Measurements from ENCODE around the gene INPP5A. TPM values are rescaled to one million over a fixed set of nuclear protein-coding genes. Genes with fewer than 3 reads are reported as not detected.

Gene INPP5A
- total and polyA plus RNA-seq, 2 donors (not counting 1 experiment from before 2014, with no cell fraction given), result 9.3 to 87.8 TPM

GRCh38 chr10:132761395-132762060 lies 223.9 kb downstream of the INPP5A start:
- DNase-seq, result no peak
- Histone ChIP-seq H3K4me3 (ENCODE audit: control extremely low read depth in 1 of 5, extremely low read depth in 1 of 5, insufficient read depth in 1 of 5, low read depth in 2 of 5, low read length in 4 of 5) (no peak overlapping the region), H3K9ac (ENCODE audit: low read length) (no peak overlapping the region), H3K9me3 (ENCODE audit: control extremely low read depth in 1 of 3, control insufficient read depth in 2 of 3, insufficient read depth in 1 of 3, low read length in 2 of 3) (peaks cover 0 to 23% (median 0%) of the 10 kb centered on the region in 3 donors), H3K4me1 (ENCODE audit: control insufficient read depth in 2 of 2, insufficient read depth in 2 of 2, low read length in 2 of 2) (no peaks in the 10 kb centered on the region), H3K27ac (ENCODE audit: low read length in 2 of 2) (no peak overlapping the region), H2AFZ (ENCODE audit: insufficient read depth, low read depth, low read length, poor library complexity, severe bottlenecking) (no peak overlapping the region), H3K36me3 (replicated peaks in 1 of 2; ENCODE audit: control extremely low read depth in 1 of 2, control insufficient read depth in 1 of 2, extremely low read depth in 1 of 2, insufficient read depth in 2 of 2, low read length in 1 of 2) (peaks cover 0 to 31% of the 10 kb centered on the region in 2 experiments), H3K4me2 (replicated peaks; ENCODE audit: low read depth, low read length, poor library complexity, severe bottlenecking) (no peak overlapping the region), H3K79me2 (ENCODE audit: control insufficient read depth, insufficient read depth, low read length) (no peaks in the 10 kb centered on the region), H3K27me3 (replicated peaks in 1 of 4; ENCODE audit: control extremely low read depth in 1 of 4, control insufficient read depth in 3 of 4, insufficient read depth in 4 of 4, low read length in 3 of 4) (no peaks in the 10 kb centered on the region), H4K20me1 (ENCODE audit: control insufficient read depth, insufficient read depth, low read length, poor library complexity, severe bottlenecking) (no peaks in the 10 kb centered on the region)
- no peak for TF ChIP-seq EZH2 (IDR thresholded peaks at IDR 0.05; ENCODE audit: borderline replicate concordance, insufficient read depth, low read depth, low read length, poor library complexity, severe bottlenecking)
- TF ChIP-seq, protein P1, sequence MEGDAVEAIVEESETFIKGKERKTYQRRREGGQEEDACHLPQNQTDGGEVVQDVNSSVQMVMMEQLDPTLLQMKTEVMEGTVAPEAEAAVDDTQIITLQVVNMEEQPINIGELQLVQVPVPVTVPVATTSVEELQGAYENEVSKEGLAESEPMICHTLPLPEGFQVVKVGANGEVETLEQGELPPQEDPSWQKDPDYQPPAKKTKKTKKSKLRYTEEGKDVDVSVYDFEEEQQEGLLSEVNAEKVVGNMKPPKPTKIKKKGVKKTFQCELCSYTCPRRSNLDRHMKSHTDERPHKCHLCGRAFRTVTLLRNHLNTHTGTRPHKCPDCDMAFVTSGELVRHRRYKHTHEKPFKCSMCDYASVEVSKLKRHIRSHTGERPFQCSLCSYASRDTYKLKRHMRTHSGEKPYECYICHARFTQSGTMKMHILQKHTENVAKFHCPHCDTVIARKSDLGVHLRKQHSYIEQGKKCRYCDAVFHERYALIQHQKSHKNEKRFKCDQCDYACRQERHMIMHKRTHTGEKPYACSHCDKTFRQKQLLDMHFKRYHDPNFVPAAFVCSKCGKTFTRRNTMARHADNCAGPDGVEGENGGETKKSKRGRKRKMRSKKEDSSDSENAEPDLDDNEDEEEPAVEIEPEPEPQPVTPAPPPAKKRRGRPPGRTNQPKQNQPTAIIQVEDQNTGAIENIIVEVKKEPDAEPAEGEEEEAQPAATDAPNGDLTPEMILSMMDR (IDR thresholded peaks at IDR 0.05), result no peak
- ATAC-seq (ENCODE audit: low read depth), result no peak
- Mint-ChIP-seq H3K4me3 (no peak overlapping the region), H3K27ac (no peak overlapping the region), H3K9me3 (ENCODE audit: insufficient read depth) (no peaks in the 10 kb centered on the region), H3K4me1 (no peaks in the 10 kb centered on the region), H3K27me3 (no peaks in the 10 kb centered on the region)
- WGBS (ENCODE audit: insufficient coverage), result 100% methylated on average over 7 of the region's 11 CpGs
- CTCF ChIA-PET, result no interaction called here
- POLR2A ChIA-PET, result no interaction called here
- intact Hi-C loops (cut with micrococcal nuclease), result no loop called here

DNA sequence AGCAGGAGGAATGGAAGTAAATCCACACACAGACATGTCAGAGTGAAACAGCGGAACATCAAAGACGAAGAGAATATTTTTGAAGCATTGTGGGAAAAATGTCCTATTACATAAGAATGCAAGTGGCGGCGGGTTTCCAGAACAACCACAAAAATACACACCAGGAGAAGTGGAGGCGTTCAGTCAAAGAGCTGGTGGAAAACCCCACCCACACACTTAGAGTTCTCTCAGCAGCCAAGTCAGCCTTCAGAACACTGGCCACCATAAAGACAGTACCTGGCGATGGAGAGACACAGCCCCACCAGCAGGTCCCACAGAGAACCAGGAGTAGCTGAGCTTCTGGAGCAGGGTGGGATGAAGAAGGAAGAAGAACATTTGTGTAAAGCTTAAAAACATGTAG lies 224.7 kb downstream of the INPP5A start:
- no peak overlapping the region for H3K27ac ChIP-seq (ENCODE audit: low read length in 2 of 2)
- CTCF ChIA-PET, result no interaction called here
- H3K27me3 ChIP-seq (replicated peaks in 1 of 4; ENCODE audit: control extremely low read depth in 1 of 4, control insufficient read depth in 3 of 4, insufficient read depth in 4 of 4, low read length in 3 of 4), result no peaks in the 10 kb centered on the region
- no peaks in the 10 kb centered on the region for H3K4me1 ChIP-seq (ENCODE audit: control insufficient read depth in 2 of 2, insufficient read depth in 2 of 2, low read length in 2 of 2)
- no peaks in the 10 kb centered on the region for H3K9me3 Mint-ChIP-seq (ENCODE audit: insufficient read depth)
- intact Hi-C loops (cut with micrococcal nuclease), result no loop called here
- H3K27me3 Mint-ChIP-seq, result no peaks in the 10 kb centered on the region
- H3K9ac ChIP-seq (ENCODE audit: low read length), result no peak overlapping the region
- H3K4me2 ChIP-seq (replicated peaks; ENCODE audit: low read depth, low read length, poor library complexity, severe bottlenecking), result no peak overlapping the region
- 93% methylated on average over 3 of the region's 6 CpGs for WGBS (ENCODE audit: insufficient coverage)
- DNase-seq, result no peak
- H4K20me1 ChIP-seq (ENCODE audit: control insufficient read depth, insufficient read depth, low read length, poor library complexity, severe bottlenecking), result no peaks in the 10 kb centered on the region
- H3K9me3 ChIP-seq (ENCODE audit: control extremely low read depth in 1 of 3, control insufficient read depth in 2 of 3, insufficient read depth in 1 of 3, low read length in 2 of 3), result peaks cover 0 to 17% (median 0%) of the 10 kb centered on the region in 3 donors
- no peak overlapping the region for H3K4me3 Mint-ChIP-seq
- no peak overlapping the region for H3K27ac Mint-ChIP-seq
- POLR2A ChIA-PET, result no interaction called here
- no peak overlapping the region for H3K4me3 ChIP-seq (ENCODE audit: control extremely low read depth in 1 of 5, extremely low read depth in 1 of 5, insufficient read depth in 1 of 5, low read depth in 2 of 5, low read length in 4 of 5)
- H3K79me2 ChIP-seq (ENCODE audit: control insufficient read depth, insufficient read depth, low read length), result no peaks in the 10 kb centered on the region
- no peaks in the 10 kb centered on the region for H3K4me1 Mint-ChIP-seq
- H2AFZ ChIP-seq (ENCODE audit: insufficient read depth, low read depth, low read length, poor library complexity, severe bottlenecking), result no peak overlapping the region
- TF ChIP-seq, protein P1 (IDR thresholded peaks at IDR 0.05), result no peak
- TF ChIP-seq EZH2 (IDR thresholded peaks at IDR 0.05; ENCODE audit: borderline replicate concordance, insufficient read depth, low read depth, low read length, poor library complexity, severe bottlenecking), result no peak
- peaks cover 0 to 27% of the 10 kb centered on the region in 2 experiments for H3K36me3 ChIP-seq (replicated peaks in 1 of 2; ENCODE audit: control extremely low read depth in 1 of 2, control insufficient read depth in 1 of 2, extremely low read depth in 1 of 2, insufficient read depth in 2 of 2, low read length in 1 of 2)
- ATAC-seq (ENCODE audit: low read depth), result no peak
